HEK293 (cell line): ENCODE measurements around the gene ADAMTSL3.

Experiments
- CTCF ChIA-PET: fragments of 350-600 bp; formaldehyde crosslinking; extraction: SDS; loops from one replicate; lab custom pipeline; 2021; ENCODE audit warnings: antibody characterized with exemption; lab: Yijun Ruan, JAX
- POLR2A ChIA-PET: fragments of 300-600 bp; formaldehyde crosslinking; extraction: SDS; loops from one replicate; lab custom pipeline; 2020; ENCODE audit warnings: antibody characterized with exemption, inconsistent platforms; lab: Yijun Ruan, JAX
- H3K27ac ChIP-seq: fragments of 200-500 bp; sonication (Bioruptor generic); 2 replicates; pipeline ENCODE4 v1.5.1; 2014; ENCODE audit warnings: low read depth, low read length, control low read depth, inconsistent platforms; ENCODE audit errors: extremely low read depth
- H3K36me3 ChIP-seq, 2 experiments: fragments of 200-500 bp in 1 of 2; sonication (Bioruptor generic) in 1 of 2; 1 replicate in 1 of 2; 2 replicates in 1 of 2; pipeline ENCODE4 v1.5.1; 2014 to 2017; ENCODE audit warnings: inconsistent platforms in 2 of 2, low read length in 2 of 2; ENCODE audit not compliant: control insufficient read depth in 2 of 2, insufficient read depth in 1 of 2
- H3K4me1 ChIP-seq: fragments of 200-500 bp; sonication (Bioruptor generic); 2 replicates; pipeline ENCODE4 v1.5.1; 2014; ENCODE audit warnings: mild to moderate bottlenecking, low read length, inconsistent platforms; ENCODE audit not compliant: control insufficient read depth, insufficient read depth
- H3K4me3 ChIP-seq: 2 replicates; pipeline ENCODE4 v1.5.1; 2011; ENCODE audit warnings: low read depth, mild to moderate bottlenecking, control low read depth, low read length, moderate library complexity
- H3K9me3 ChIP-seq: fragments of 200-500 bp; sonication (Bioruptor generic); 2 replicates; pipeline ENCODE4 v1.5.1; 2014; ENCODE audit warnings: low read depth, low read length, inconsistent platforms; ENCODE audit not compliant: control insufficient read depth, insufficient read depth
- AEBP2 ChIP-seq: fragments of 450-650 bp; formaldehyde crosslinking; IDR thresholded peaks from 2 replicates; pipeline ENCODE4 v1.5.1; 2016; ENCODE audit warnings: missing biosample characterization, missing genetic modification characterization, borderline replicate concordance
- FEZF1 ChIP-seq: fragments of 450-650 bp; formaldehyde crosslinking; IDR thresholded peaks from 2 replicates; pipeline ENCODE4 v1.5.1; 2016; ENCODE audit warnings: missing biosample characterization, missing genetic modification characterization
- HOXC10 ChIP-seq: sonication (generic); formaldehyde crosslinking; IDR thresholded peaks from 2 replicates; pipeline ENCODE4 v1.8.1; 2023; ENCODE audit warnings: mild to moderate bottlenecking, missing genetic modification reagents
- KLF7 ChIP-seq: fragments of 450-650 bp; formaldehyde crosslinking; IDR thresholded peaks from 2 replicates; pipeline ENCODE4 v1.5.1; 2016; ENCODE audit warnings: missing biosample characterization, missing genetic modification characterization, borderline replicate concordance
- PRDM2 ChIP-seq: fragments of 450-650 bp; formaldehyde crosslinking; IDR thresholded peaks from 2 replicates; pipeline ENCODE4 v1.5.1; 2016; ENCODE audit warnings: missing biosample characterization, missing genetic modification characterization, borderline replicate concordance
- SCRT1 ChIP-seq: fragments of 450-650 bp; formaldehyde crosslinking; IDR thresholded peaks from 2 replicates; pipeline ENCODE4 v1.5.1; 2016; ENCODE audit warnings: missing biosample characterization, missing genetic modification characterization, borderline replicate concordance
- SETDB1 ChIP-seq: IDR thresholded peaks from one replicate; pipeline ENCODE4 v1.6.1; 2017; ENCODE audit warnings: mild to moderate bottlenecking, low read length, moderate library complexity, mixed read lengths; ENCODE audit not compliant: insufficient read length
- ZFP37 ChIP-seq: fragments of 450-650 bp; formaldehyde crosslinking; IDR thresholded peaks from 2 replicates; pipeline ENCODE4 v1.5.1; 2016; ENCODE audit warnings: missing biosample characterization, missing genetic modification characterization
- ZNF114 ChIP-seq: fragments of 450-650 bp; formaldehyde crosslinking; IDR thresholded peaks from 2 replicates; pipeline ENCODE4 v1.5.0; 2017; ENCODE audit warnings: missing biosample characterization, missing genetic modification characterization
- ZNF121 ChIP-seq: fragments of 450-650 bp; formaldehyde crosslinking; IDR thresholded peaks from 2 replicates; pipeline ENCODE4 v1.5.1; 2016; ENCODE audit warnings: missing biosample characterization, missing genetic modification characterization
- ZNF132 ChIP-seq: fragments of 450-650 bp; formaldehyde crosslinking; IDR thresholded peaks from 2 replicates; pipeline ENCODE4 v1.5.1; 2017; ENCODE audit warnings: missing biosample characterization, missing genetic modification characterization, borderline replicate concordance
- ZNF223 ChIP-seq: fragments of 450-650 bp; formaldehyde crosslinking; IDR thresholded peaks from 2 replicates; pipeline ENCODE4 v1.5.1; 2016; ENCODE audit warnings: missing biosample characterization, missing genetic modification characterization
- ZNF341 ChIP-seq: fragments of 450-650 bp; formaldehyde crosslinking; IDR thresholded peaks from 2 replicates; pipeline ENCODE4; 2016; ENCODE audit warnings: low read depth, missing biosample characterization, missing genetic modification characterization
- ZNF362 ChIP-seq: fragments of 450-650 bp; formaldehyde crosslinking; IDR thresholded peaks from 2 replicates; pipeline ENCODE4 v1.5.1; 2016; ENCODE audit warnings: missing biosample characterization, missing genetic modification characterization
- ZNF426 ChIP-seq: fragments of 450-650 bp; formaldehyde crosslinking; IDR thresholded peaks from 2 replicates; pipeline ENCODE4 v1.5.1; 2017; ENCODE audit warnings: missing biosample characterization, missing genetic modification characterization, mild to moderate bottlenecking, inconsistent platforms, moderate library complexity
- ZNF433 ChIP-seq: fragments of 450-650 bp; formaldehyde crosslinking; IDR thresholded peaks from 2 replicates; pipeline ENCODE4 v1.5.1; 2016; ENCODE audit warnings: missing biosample characterization, missing genetic modification characterization, low read depth
- ZNF548 ChIP-seq: fragments of 450-650 bp; formaldehyde crosslinking; IDR thresholded peaks from 2 replicates; pipeline ENCODE4 v1.5.1; 2016; ENCODE audit warnings: missing biosample characterization, missing genetic modification characterization
- ZNF639 ChIP-seq: fragments of 450-650 bp; formaldehyde crosslinking; IDR thresholded peaks from 2 replicates; pipeline ENCODE4 v1.5.1; 2016; ENCODE audit warnings: missing biosample characterization, missing genetic modification characterization
- ZNF704 ChIP-seq: fragments of 450-650 bp; formaldehyde crosslinking; IDR thresholded peaks from 2 replicates; pipeline ENCODE4 v1.5.1; 2016; ENCODE audit warnings: missing biosample characterization, missing genetic modification characterization
- ZSCAN16 ChIP-seq: fragments of 450-650 bp; formaldehyde crosslinking; IDR thresholded peaks from 2 replicates; pipeline ENCODE4 v1.5.1; 2016; ENCODE audit warnings: missing biosample characterization, missing genetic modification characterization

ADAMTSL3 gene

GRCh38 chr15:83694536-83694935 is 40.6 kb downstream of the ADAMTSL3 start:
- no peaks in the 10 kb centered on the region for H3K9me3 ChIP-seq
- CTCF ChIA-PET, result interaction anchor here (1.4 kb wide), 1 partner anchor 144 kb away, joined by 7 read pairs; no protein-coding TSS in a partner anchor
- TF ChIP-seq HOXC10 (CRISPR knock-in tag) (no peak), ZNF223 (tag by site-specific recombination) (no peak), SCRT1 (tag by site-specific recombination) (no peak), ZNF433 (no peak), ZNF341 (tag by site-specific recombination) (no peak), ZNF704 (no peak), ZNF639 (tag by site-specific recombination) (no peak)
- TF ChIP-seq, all 188 proteins: peak for 0
- no peak overlapping the region for H3K27ac ChIP-seq
- no peak overlapping the region for H3K4me3 ChIP-seq
- H3K4me1 ChIP-seq, result no peaks in the 10 kb centered on the region
- POLR2A ChIA-PET, result no interaction called here
- H3K36me3 ChIP-seq, result no peaks in the 10 kb centered on the region

- TF ChIP-seq FEZF1 (tag by site-specific recombination) (no peak), ZNF132 (no peak), SETDB1 (no peak), ZNF426 (tag by site-specific recombination) (no peak), ZNF121 (tag by site-specific recombination) (no peak), ZFP37 (tag by site-specific recombination) (no peak), ZNF114 (tag by site-specific recombination) (no peak), KLF7 (tag by site-specific recombination) (no peak), ZSCAN16 (tag by site-specific recombination) (no peak), PRDM2 (no peak), AEBP2 (tag by site-specific recombination) (no peak), ZNF362 (no peak), ZNF548 (tag by site-specific recombination) (no peak)
- no peaks in the 10 kb centered on the region for H3K9me3 ChIP-seq
- H3K36me3 ChIP-seq, result no peaks in the 10 kb centered on the region
- no peaks in the 10 kb centered on the region for H3K4me1 ChIP-seq
- CTCF ChIA-PET, result no interaction called here
- H3K4me3 ChIP-seq, result no peak overlapping the region
- POLR2A ChIA-PET, result no interaction called here
- H3K27ac ChIP-seq, result no peak overlapping the region
These were observed 41.3 kb downstream of the ADAMTSL3 start for GRCh38 chr15:83695246-83695645.
